GM21737 (cell line): ENCODE results near the gene GRAMD1B.
"Not testable (repeated sequence)": the region's sequence is repeated elsewhere in the genome, so short reads cannot be mapped to it uniquely, and the experiment has no call there.

Experiments used
- ATAC-seq: cut with Tn5 transposase; IDR thresholded peaks from one replicate; pipeline ENCODE4 v1.9.1; 2021; ENCODE audit warnings: mild to moderate bottlenecking, moderate library complexity; ENCODE audit not compliant: unreplicated experiment

The GRAMD1B gene

GRCh38 chr11:123559523-123559955, 129.5 kb downstream of the GRAMD1B start:
- no peak for ATAC-seq

- ATAC-seq, result no peak
Observed at GRCh38 chr11:123560006-123560405, 129.9 kb downstream of the GRAMD1B start.

GRCh38 chr11:123561431-123561800, 131.3 kb downstream of the GRAMD1B start:
- no peak for ATAC-seq

- ATAC-seq, result no peak
Observed at GRCh38 chr11:123562158-123562557, 132.1 kb downstream of the GRAMD1B start.

- ATAC-seq, result no peak
Observed at GRCh38 chr11:123562829-123563228, 132.8 kb downstream of the GRAMD1B start.

GRCh38 chr11:123564221-123564620, 134.2 kb downstream of the GRAMD1B start:
- no peak for ATAC-seq

GRCh38 chr11:123566852-123567251, 136.8 kb downstream of the GRAMD1B start:
- ATAC-seq, result no peak

GRCh38 chr11:123567466-123567865, 137.4 kb downstream of the GRAMD1B start:
- no peak for ATAC-seq

- no peak for ATAC-seq
Observed at GRCh38 chr11:123568367-123568870, 138.3 kb downstream of the GRAMD1B start.

GRCh38 chr11:123569393-123569792, 139.3 kb downstream of the GRAMD1B start:
- no peak for ATAC-seq

- no peak for ATAC-seq
Observed at GRCh38 chr11:123570939-123571580, 141.0 kb downstream of the GRAMD1B start.

GRCh38 chr11:123572791-123573190, 142.7 kb downstream of the GRAMD1B start:
- ATAC-seq, result not testable (repeated sequence)

GRCh38 chr11:123573286-123573685, 143.2 kb downstream of the GRAMD1B start:
- ATAC-seq, result no peak

GRCh38 chr11:123575441-123575840, 145.4 kb downstream of the GRAMD1B start:
- ATAC-seq, result no peak

GRCh38 chr11:123576082-123576481, 146.0 kb downstream of the GRAMD1B start:
- no peak for ATAC-seq

GRCh38 chr11:123576501-123576900, 146.4 kb downstream of the GRAMD1B start:
- no peak for ATAC-seq

GRCh38 chr11:123577081-123577598, 147.1 kb downstream of the GRAMD1B start:
- no peak for ATAC-seq

GRCh38 chr11:123578778-123579481, 148.9 kb downstream of the GRAMD1B start:
- ATAC-seq, result no peak

- no peak for ATAC-seq
Observed at GRCh38 chr11:123579482-123579812, 149.4 kb downstream of the GRAMD1B start.

GRCh38 chr11:123580137-123580536, 150.1 kb downstream of the GRAMD1B start:
- ATAC-seq, result no peak

- ATAC-seq, result peak; percentile 82
Observed at GRCh38 chr11:123580557-123581275, 150.6 kb downstream of the GRAMD1B start.
